ENCODE data around the gene IRAK1.

IRAK1 gene

GRCh38 chrX:154019633-154020528, at the start of gene IRAK1:
IRAK1 (minus strand) TSS chrX:154019902; CDS start chrX:154019812, 90 bp downstream.
- DNase-seq (ENCODE audit: low read depth), result peak; percentile 63

GRCh38 chrX:154068560-154068959, 48.9 kb upstream of the IRAK1 start:
- no peak for DNase-seq (ENCODE audit: low read depth)

- no peak for DNase-seq (ENCODE audit: low read depth)
Observed at GRCh38 chrX:154064637-154065435, 45.1 kb upstream of the IRAK1 start.

GRCh38 chrX:154063234-154063633, 43.5 kb upstream of the IRAK1 start:
- no peak for DNase-seq (ENCODE audit: low read depth)

GRCh38 chrX:154061801-154062200, 42.1 kb upstream of the IRAK1 start:
- no peak for DNase-seq (ENCODE audit: low read depth)

- DNase-seq (ENCODE audit: low read depth), result no peak
Observed at GRCh38 chrX:154059729-154060245, 40.1 kb upstream of the IRAK1 start.

GRCh38 chrX:154059231-154059630, 39.5 kb upstream of the IRAK1 start:
- DNase-seq (ENCODE audit: low read depth), result no peak

- no peak for DNase-seq (ENCODE audit: low read depth)
Observed at GRCh38 chrX:154058214-154058997, 38.7 kb upstream of the IRAK1 start.

- DNase-seq (ENCODE audit: low read depth), result no peak
Observed at GRCh38 chrX:154057791-154058190, 38.1 kb upstream of the IRAK1 start.

GRCh38 chrX:154056770-154057241, 37.1 kb upstream of the IRAK1 start:
- peak; percentile 51 for DNase-seq (ENCODE audit: low read depth)

GRCh38 chrX:154051201-154051810, 31.6 kb upstream of the IRAK1 start:
- peak; percentile 70 for DNase-seq (ENCODE audit: low read depth)

- DNase-seq (ENCODE audit: low read depth), result no peak
Observed at GRCh38 chrX:154050113-154050495, 30.4 kb upstream of the IRAK1 start.

- no peak for DNase-seq (ENCODE audit: low read depth)
Observed at GRCh38 chrX:154049209-154050112, 29.8 kb upstream of the IRAK1 start.

- DNase-seq (ENCODE audit: low read depth), result no peak
Observed at GRCh38 chrX:154048398-154048797, 28.7 kb upstream of the IRAK1 start.

- DNase-seq (ENCODE audit: low read depth), result peak; percentile 50
Observed at GRCh38 chrX:154046940-154047610, 27.4 kb upstream of the IRAK1 start.

- DNase-seq (ENCODE audit: low read depth), result peak; percentile 77
Observed at GRCh38 chrX:154046031-154046781, 26.5 kb upstream of the IRAK1 start.

GRCh38 chrX:154044091-154044490, 24.4 kb upstream of the IRAK1 start:
- no peak for DNase-seq (ENCODE audit: low read depth)

- DNase-seq (ENCODE audit: low read depth), result peak; percentile 83
Observed at GRCh38 chrX:154043003-154043763, 23.5 kb upstream of the IRAK1 start.
